ENCODE data around the gene EPN2. TPM values are rescaled to one million over a fixed set of nuclear protein-coding genes. Genes with fewer than 3 reads are reported as not detected.

EPN2 gene
- polyA plus RNA-seq, 1 of the 3 experiments (the other 2 are of a cell fraction) = 38.9 TPM

- peak within 1 kb of the TSS; percentile 87 to 88 for H3K4me3 ChIP-seq (ENCODE audit: low read depth in 2 of 2, low read length in 1 of 2)
- DNase-seq = no peak
- H3K9ac ChIP-seq = peak within 1 kb of the TSS; percentile 88
- H3K27me3 ChIP-seq (ENCODE audit: insufficient read depth) = no peaks in the 10 kb centered on the region
- CTCF ChIA-PET = interaction anchor here (0.6 to 3.1 kb wide), 8 partner anchors 10 to 69 kb away, joined by 3 to 35 read pairs (median 6); partner anchors contain the start of gene B9D1
- POLR2A ChIA-PET = interaction anchor here (0.9 to 2.2 kb wide), 9 partner anchors 8 to 69 kb away, joined by 3 to 29 read pairs (median 5); partner anchors contain the start of genes B9D1, MFAP4 and RNF112
- TF ChIP-seq FOXJ3 (CRISPR knock-in tag; IDR thresholded peaks at IDR 0.05) (no peak), ELF1 (IDR thresholded peaks at IDR 0.05) (no peak), PBX3 (IDR thresholded peaks at IDR 0.05) (peak; percentile 53), TEAD4 (IDR thresholded peaks at IDR 0.05; ENCODE audit: borderline replicate concordance, insufficient read depth) (0 out of 2 replicates have a peak, but pooled peaks have one; percentile 14), CHD2 (IDR thresholded peaks at IDR 0.05; ENCODE audit: low read length, partially characterized antibody) (peak; percentile 16)
- TF ChIP-seq, protein P1, sequence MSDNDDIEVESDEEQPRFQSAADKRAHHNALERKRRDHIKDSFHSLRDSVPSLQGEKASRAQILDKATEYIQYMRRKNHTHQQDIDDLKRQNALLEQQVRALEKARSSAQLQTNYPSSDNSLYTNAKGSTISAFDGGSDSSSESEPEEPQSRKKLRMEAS (IDR thresholded peaks at IDR 0.05; ENCODE audit: low read depth) = 0 out of 2 replicates have a peak, but pooled peaks have one; percentile 6
- TF ChIP-seq, protein P2, sequence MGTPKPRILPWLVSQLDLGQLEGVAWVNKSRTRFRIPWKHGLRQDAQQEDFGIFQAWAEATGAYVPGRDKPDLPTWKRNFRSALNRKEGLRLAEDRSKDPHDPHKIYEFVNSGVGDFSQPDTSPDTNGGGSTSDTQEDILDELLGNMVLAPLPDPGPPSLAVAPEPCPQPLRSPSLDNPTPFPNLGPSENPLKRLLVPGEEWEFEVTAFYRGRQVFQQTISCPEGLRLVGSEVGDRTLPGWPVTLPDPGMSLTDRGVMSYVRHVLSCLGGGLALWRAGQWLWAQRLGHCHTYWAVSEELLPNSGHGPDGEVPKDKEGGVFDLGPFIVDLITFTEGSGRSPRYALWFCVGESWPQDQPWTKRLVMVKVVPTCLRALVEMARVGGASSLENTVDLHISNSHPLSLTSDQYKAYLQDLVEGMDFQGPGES (IDR thresholded peaks at IDR 0.05; ENCODE audit: low read depth, low read length) = 0 out of 2 replicates have a peak, but pooled peaks have one; percentile 15
- TF ChIP-seq, protein P3, sequence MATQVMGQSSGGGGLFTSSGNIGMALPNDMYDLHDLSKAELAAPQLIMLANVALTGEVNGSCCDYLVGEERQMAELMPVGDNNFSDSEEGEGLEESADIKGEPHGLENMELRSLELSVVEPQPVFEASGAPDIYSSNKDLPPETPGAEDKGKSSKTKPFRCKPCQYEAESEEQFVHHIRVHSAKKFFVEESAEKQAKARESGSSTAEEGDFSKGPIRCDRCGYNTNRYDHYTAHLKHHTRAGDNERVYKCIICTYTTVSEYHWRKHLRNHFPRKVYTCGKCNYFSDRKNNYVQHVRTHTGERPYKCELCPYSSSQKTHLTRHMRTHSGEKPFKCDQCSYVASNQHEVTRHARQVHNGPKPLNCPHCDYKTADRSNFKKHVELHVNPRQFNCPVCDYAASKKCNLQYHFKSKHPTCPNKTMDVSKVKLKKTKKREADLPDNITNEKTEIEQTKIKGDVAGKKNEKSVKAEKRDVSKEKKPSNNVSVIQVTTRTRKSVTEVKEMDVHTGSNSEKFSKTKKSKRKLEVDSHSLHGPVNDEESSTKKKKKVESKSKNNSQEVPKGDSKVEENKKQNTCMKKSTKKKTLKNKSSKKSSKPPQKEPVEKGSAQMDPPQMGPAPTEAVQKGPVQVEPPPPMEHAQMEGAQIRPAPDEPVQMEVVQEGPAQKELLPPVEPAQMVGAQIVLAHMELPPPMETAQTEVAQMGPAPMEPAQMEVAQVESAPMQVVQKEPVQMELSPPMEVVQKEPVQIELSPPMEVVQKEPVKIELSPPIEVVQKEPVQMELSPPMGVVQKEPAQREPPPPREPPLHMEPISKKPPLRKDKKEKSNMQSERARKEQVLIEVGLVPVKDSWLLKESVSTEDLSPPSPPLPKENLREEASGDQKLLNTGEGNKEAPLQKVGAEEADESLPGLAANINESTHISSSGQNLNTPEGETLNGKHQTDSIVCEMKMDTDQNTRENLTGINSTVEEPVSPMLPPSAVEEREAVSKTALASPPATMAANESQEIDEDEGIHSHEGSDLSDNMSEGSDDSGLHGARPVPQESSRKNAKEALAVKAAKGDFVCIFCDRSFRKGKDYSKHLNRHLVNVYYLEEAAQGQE (IDR thresholded peaks at IDR 0.05; ENCODE audit: low read depth, low read length) = no peak
- H3K27ac ChIP-seq (ENCODE audit: low read depth in 2 of 2, low read length in 1 of 2) = peak within 1 kb of the TSS; percentile 94 to 95
- H3K9me3 ChIP-seq = no peaks in the 10 kb centered on the region
- peaks cover 3 to 34% of the 10 kb centered on the region in 2 experiments; a peak in 3 of 4 replicates for H3K4me1 ChIP-seq (ENCODE audit: control insufficient read depth in 1 of 2, insufficient read depth in 2 of 2, low read depth in 1 of 2, low read length in 1 of 2)
- no peaks in the 10 kb centered on the region for H4K20me1 ChIP-seq (ENCODE audit: insufficient read depth)
- H3F3A ChIP-seq (replicated peaks; ENCODE audit: insufficient read depth) = peaks cover 31% of the 10 kb centered on the region
- H3K36me3 ChIP-seq (replicated peaks in 1 of 2; ENCODE audit: control insufficient read depth in 1 of 2, insufficient read depth in 2 of 2, low read length in 1 of 2) = peaks cover 20 to 40% of the 10 kb centered on the region in 2 experiments
- H3K9me2 ChIP-seq = no peaks in the 10 kb centered on the region
- peaks cover 60% of the 10 kb centered on the region for H3K79me2 ChIP-seq (ENCODE audit: insufficient read depth)
- H3K4me2 ChIP-seq = peak within 1 kb of the TSS; percentile 96
- H2AFZ ChIP-seq (ENCODE audit: low read depth) = peak within 1 kb of the TSS; percentile 75
- WGBS (ENCODE audit: low lambda C conversion rate) = 18% methylated on average over 2 of the region's 69 CpGs
Measured at GRCh38 chr17:19378416-19379360, 141.5 kb downstream of the EPN2 start, which contains the start of gene MAPK7. Gene MAPK7, plus strand, starts transcription at chr17:19378498. Its CDS starts 403 bp downstream, at chr17:19378901.

Measured in SK-N-SH (cell line).